Measurements from ENCODE around the gene TET3. TPM values are rescaled to one million over a fixed set of nuclear protein-coding genes. Genes with fewer than 3 reads are reported as not detected.

TET3 gene
- total and polyA plus RNA-seq, 2 of the 8 experiments (the other 6 are each of a cell fraction or from before 2014, with no cell fraction given) = 4.5 to 21.1 TPM

DNA sequence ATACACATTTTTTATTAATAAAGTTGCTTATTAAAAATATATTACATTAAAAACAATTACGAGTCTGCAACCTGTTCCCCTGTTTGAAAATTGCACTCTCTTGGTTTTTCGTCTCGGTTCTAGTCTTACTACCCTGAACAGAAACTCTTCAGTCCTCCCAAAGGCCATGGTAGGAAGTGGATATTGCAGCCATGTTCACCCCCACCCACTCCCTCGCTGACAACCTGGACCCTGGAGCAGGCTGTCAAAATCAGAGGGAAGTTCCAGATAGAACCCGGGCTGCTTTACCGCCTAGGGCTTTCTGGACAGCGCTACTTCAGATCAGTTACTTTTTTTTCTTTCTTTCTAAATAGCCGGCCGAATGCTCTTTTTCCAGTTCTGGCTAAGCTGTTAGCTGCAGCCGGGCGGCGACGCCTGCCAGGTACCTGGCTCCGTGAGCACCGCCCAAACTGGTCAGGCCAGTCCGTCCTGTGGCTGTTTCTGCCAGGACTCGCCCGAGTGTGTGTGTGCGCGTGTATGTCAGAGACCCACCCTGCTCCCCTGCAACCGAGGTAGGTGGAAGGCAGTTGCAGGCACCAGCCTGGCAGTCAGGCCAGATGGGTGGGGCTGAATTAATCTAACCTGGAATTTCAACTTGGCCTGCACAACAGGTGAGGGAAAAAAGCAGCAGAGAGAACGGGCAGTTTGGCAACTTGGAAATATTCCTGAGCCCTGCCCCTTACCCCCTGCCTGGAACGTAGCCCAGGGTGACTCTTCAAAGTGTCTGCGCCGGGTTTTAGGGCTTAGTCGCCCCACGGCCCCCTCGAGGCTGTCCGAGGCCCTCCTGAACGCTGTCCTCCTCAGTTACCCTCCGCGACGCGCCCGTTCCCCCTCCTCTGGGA, 1.1 kb upstream of the TET3 start (continued):
- TF ChIP-seq RBBP5 (IDR thresholded peaks at IDR 0.05; ENCODE audit: borderline replicate concordance, low read depth, low read length) (no peak; the same call in none of the 2 replicates), RXRA (IDR thresholded peaks at IDR 0.05; ENCODE audit: insufficient read depth, low read depth, low read length) (no peak), TEAD4 (IDR thresholded peaks at IDR 0.05; ENCODE audit: low read depth, low read length) (0 out of 2 replicates have a peak, but pooled peaks have one; percentile 28), POLR2AphosphoS5 (IDR thresholded peaks at IDR 0.05; ENCODE audit: low read depth, low read length) (no peak; the same call in 1 of the 2 replicates), MAFK (IDR thresholded peaks at IDR 0.05; ENCODE audit: low read depth, low read length) (no peak), BRCA1 (IDR thresholded peaks at IDR 0.05; ENCODE audit: low read depth, low read length) (no peak), RAD21 (IDR thresholded peaks at IDR 0.05 in 1 of 2, conservative IDR thresholded peaks at IDR 0.05 in 1 of 2; ENCODE audit: low read depth in 2 of 2, low read length in 2 of 2) (0 out of 4 replicates have a peak, but pooled peaks of 1 of the 2 experiments have one; percentile 0), SIN3A (conservative IDR thresholded peaks at IDR 0.05 in 1 of 2, IDR thresholded peaks at IDR 0.05 in 1 of 2; ENCODE audit: low read depth in 1 of 2, low read length in 2 of 2) (peak; percentile 58 to 83; a peak in 2 of 4 replicates), CBX5 (IDR thresholded peaks at IDR 0.05; ENCODE audit: low read depth, low read length) (no peak), RNF2 (IDR thresholded peaks at IDR 0.05; ENCODE audit: borderline replicate concordance, low read depth, low read length, missing control alignments, poor library complexity, severe bottlenecking) (no peak), SRF (IDR thresholded peaks at IDR 0.05; ENCODE audit: low read depth, low read length) (no peak), CHD2 (IDR thresholded peaks at IDR 0.05; ENCODE audit: low read length) (no peak), NANOG (IDR thresholded peaks at IDR 0.05; ENCODE audit: insufficient read depth, low read depth, low read length, poor library complexity, severe bottlenecking) (no peak), SAP30 (IDR thresholded peaks at IDR 0.05; ENCODE audit: insufficient read depth, insufficient replicate concordance, low read length) (peak; percentile 68), KDM4A (IDR thresholded peaks at IDR 0.05; ENCODE audit: low read depth, low read length, severe bottlenecking) (no peak), NRF1 (IDR thresholded peaks at IDR 0.05; ENCODE audit: low read depth, low read length) (no peak), SUZ12 (IDR thresholded peaks at IDR 0.05; ENCODE audit: low read length) (peak; percentile 45; the same call in 1 of the 2 replicates), TAF7 (optimal IDR thresholded peaks at IDR 0.05; ENCODE audit: borderline replicate concordance, low read depth, low read length) (no peak)
- TF ChIP-seq, protein P1, sequence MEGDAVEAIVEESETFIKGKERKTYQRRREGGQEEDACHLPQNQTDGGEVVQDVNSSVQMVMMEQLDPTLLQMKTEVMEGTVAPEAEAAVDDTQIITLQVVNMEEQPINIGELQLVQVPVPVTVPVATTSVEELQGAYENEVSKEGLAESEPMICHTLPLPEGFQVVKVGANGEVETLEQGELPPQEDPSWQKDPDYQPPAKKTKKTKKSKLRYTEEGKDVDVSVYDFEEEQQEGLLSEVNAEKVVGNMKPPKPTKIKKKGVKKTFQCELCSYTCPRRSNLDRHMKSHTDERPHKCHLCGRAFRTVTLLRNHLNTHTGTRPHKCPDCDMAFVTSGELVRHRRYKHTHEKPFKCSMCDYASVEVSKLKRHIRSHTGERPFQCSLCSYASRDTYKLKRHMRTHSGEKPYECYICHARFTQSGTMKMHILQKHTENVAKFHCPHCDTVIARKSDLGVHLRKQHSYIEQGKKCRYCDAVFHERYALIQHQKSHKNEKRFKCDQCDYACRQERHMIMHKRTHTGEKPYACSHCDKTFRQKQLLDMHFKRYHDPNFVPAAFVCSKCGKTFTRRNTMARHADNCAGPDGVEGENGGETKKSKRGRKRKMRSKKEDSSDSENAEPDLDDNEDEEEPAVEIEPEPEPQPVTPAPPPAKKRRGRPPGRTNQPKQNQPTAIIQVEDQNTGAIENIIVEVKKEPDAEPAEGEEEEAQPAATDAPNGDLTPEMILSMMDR (IDR thresholded peaks at IDR 0.05; ENCODE audit: control extremely low read depth in 1 of 3, insufficient read depth in 1 of 3, low read depth in 1 of 3, low read length in 3 of 3) = 0 out of 4 replicates have a peak, but pooled peaks of 1 of the 3 experiments have one; percentile 8

Measured in H1 (cell line).